IMR-90 (cell line): ENCODE data around the gene DDX20. TPM values are rescaled to one million over a fixed set of nuclear protein-coding genes. Genes with fewer than 3 reads are reported as not detected.

Source experiments
- ATAC-seq: fragments of 200-7000 bp; cut with Tn5 transposase; 2 replicates; pipeline ENCODE4 v1.9.1; 2020; ENCODE audit warnings: low read depth, mild to moderate bottlenecking, moderate library complexity
- BruUV-seq: library from RNA; stranded (reverse); fragments of 400-500 nt; replicated peaks from 2 replicates; lab custom pipeline; 2021; lab: Mats Ljungman, UMichigan
- CTCF ChIA-PET: fragments of 300-600 bp; formaldehyde crosslinking; extraction: SDS; loops from one replicate; lab custom pipeline; 2021; ENCODE audit warnings: antibody characterized with exemption; lab: Yijun Ruan, JAX
- POLR2A ChIA-PET: fragments of 300-600 bp; sonication (Branson Sonifier 250); formaldehyde crosslinking; loops from one replicate; lab custom pipeline; 2022; ENCODE audit warnings: antibody characterized with exemption; ENCODE audit not compliant: unreplicated experiment; lab: Charles Lee
- DNase-seq: peaks from one replicate; pipeline ENCODE4 v3.0.0; 2013
- H2AFZ ChIP-seq: replicated peaks from 2 replicates; pipeline ENCODE3; 2013; ENCODE audit warnings: low read length, mild to moderate bottlenecking; ENCODE audit not compliant: poor library complexity
- H2AK5ac ChIP-seq: 2 replicates; pipeline ENCODE4 v1.6.1; 2013; ENCODE audit warnings: low read depth, low read length, inconsistent platforms
- H2AK9ac ChIP-seq: replicated peaks from 2 replicates; pipeline ENCODE3; 2013; ENCODE audit warnings: mild to moderate bottlenecking, low read depth, low read length, moderate library complexity; ENCODE audit not compliant: poor library complexity
- H2BK120ac ChIP-seq: 2 replicates; pipeline ENCODE4 v1.6.1; 2013; ENCODE audit warnings: low read depth, low read length, inconsistent platforms
- H2BK15ac ChIP-seq: 3 replicates; pipeline ENCODE4 v1.6.1; 2013; ENCODE audit warnings: low read depth, low read length, inconsistent platforms
- H2BK20ac ChIP-seq: 2 replicates; pipeline ENCODE4 v1.6.1; 2013; ENCODE audit warnings: low read depth, mild to moderate bottlenecking, inconsistent platforms, low read length, moderate library complexity
- H2BK5ac ChIP-seq: 2 replicates; pipeline ENCODE4 v1.6.1; 2013; ENCODE audit warnings: mild to moderate bottlenecking, low read depth, low read length, inconsistent platforms; ENCODE audit not compliant: poor library complexity, severe bottlenecking
- H3K14ac ChIP-seq: replicated peaks from 2 replicates; pipeline ENCODE4 v1.6.1; 2013; ENCODE audit warnings: low read depth, low read length, inconsistent platforms
- H3K18ac ChIP-seq: 2 replicates; pipeline ENCODE4 v1.6.1; 2013; ENCODE audit warnings: low read depth, low read length, control low read depth
- H3K23ac ChIP-seq: 2 replicates; pipeline ENCODE4 v1.6.1; 2013; ENCODE audit warnings: low read depth, low read length, inconsistent platforms
- H3K27ac ChIP-seq: 2 replicates; pipeline ENCODE4 v1.5.1; 2013; ENCODE audit warnings: mild to moderate bottlenecking, control low read depth, low read length; ENCODE audit not compliant: insufficient read depth
- H3K27me3 ChIP-seq: 2 replicates; pipeline ENCODE4 v1.6.1; 2013; ENCODE audit warnings: low read length; ENCODE audit not compliant: control insufficient read depth, insufficient read depth
- H3K36me3 ChIP-seq: 2 replicates; pipeline ENCODE4 v1.6.1; 2013; ENCODE audit warnings: low read length, mixed read lengths; ENCODE audit not compliant: control insufficient read depth, insufficient read depth
- H3K4ac ChIP-seq: 2 replicates; pipeline ENCODE4 v1.6.1; 2013; ENCODE audit warnings: low read depth, low read length, inconsistent platforms
- H3K4me1 ChIP-seq: 2 replicates; pipeline ENCODE4 v1.6.1; 2013; ENCODE audit warnings: low read length, mixed read lengths; ENCODE audit not compliant: control insufficient read depth, insufficient read depth
- H3K4me2 ChIP-seq: 2 replicates; pipeline ENCODE4 v1.6.1; 2013; ENCODE audit warnings: low read depth, mild to moderate bottlenecking, control low read depth, low read length, moderate library complexity
- H3K4me3 ChIP-seq: 2 replicates; pipeline ENCODE4 v1.5.1; 2013; ENCODE audit warnings: low read depth, mild to moderate bottlenecking, control low read depth, low read length, moderate library complexity; ENCODE audit not compliant: insufficient read depth
- H3K56ac ChIP-seq: 2 replicates; pipeline ENCODE4 v1.6.1; 2013; ENCODE audit warnings: low read length, inconsistent platforms; ENCODE audit not compliant: insufficient read depth; ENCODE audit errors: extremely low read depth
- H3K79me1 ChIP-seq, 2 experiments: 2 replicates each; pipeline ENCODE4 v1.6.1; 2013; ENCODE audit warnings: low read length in 2 of 2, inconsistent platforms in 1 of 2, low read depth in 1 of 2
- H3K9ac ChIP-seq: 2 replicates; pipeline ENCODE4 v1.6.1; 2013; ENCODE audit warnings: low read depth, low read length, control low read depth
- H3K9me1 ChIP-seq: 2 replicates; pipeline ENCODE4 v1.6.1; 2013; ENCODE audit warnings: low read length, inconsistent platforms; ENCODE audit not compliant: insufficient read depth
- H3K9me3 ChIP-seq: 2 replicates; pipeline ENCODE4 v1.6.1; 2013; ENCODE audit warnings: low read length; ENCODE audit not compliant: control insufficient read depth, insufficient read depth
- H4K20me1 ChIP-seq: 2 replicates; pipeline ENCODE4 v1.6.1; 2013; ENCODE audit warnings: low read length, inconsistent platforms; ENCODE audit not compliant: insufficient read depth
- H4K5ac ChIP-seq: 2 replicates; pipeline ENCODE4 v1.6.1; 2013; ENCODE audit warnings: mild to moderate bottlenecking, low read depth, low read length, control low read depth
- H4K8ac ChIP-seq, 2 experiments: 2 replicates each; pipeline ENCODE4 v1.6.1; 2013; ENCODE audit warnings: low read depth in 2 of 2, low read length in 2 of 2, control low read depth in 1 of 2, inconsistent platforms in 1 of 2
- H4K91ac ChIP-seq: 2 replicates; pipeline ENCODE4 v1.6.1; 2013; ENCODE audit warnings: low read depth, low read length, inconsistent platforms; ENCODE audit not compliant: insufficient read depth
- BHLHE40 ChIP-seq: fragments of 150-350 bp; IDR thresholded peaks from 2 replicates; pipeline ENCODE4 v1.6.1; 2016; ENCODE audit warnings: mild to moderate bottlenecking, low read depth, low read length
- CEBPB ChIP-seq: IDR thresholded peaks from 2 replicates; pipeline ENCODE4 v1.6.1; 2012; ENCODE audit warnings: low read depth, low read length, improper control_type of control experiment
- CHD1 ChIP-seq: IDR thresholded peaks from 2 replicates; pipeline ENCODE4 v1.6.1; 2012; ENCODE audit warnings: low read depth, low read length, improper control_type of control experiment
- FOS ChIP-seq: fragments of 150-350 bp; IDR thresholded peaks from 2 replicates; pipeline ENCODE4 v1.6.1; 2016; ENCODE audit warnings: low read depth, low read length
- MAFK ChIP-seq: IDR thresholded peaks from 2 replicates; pipeline ENCODE4 v1.6.1; 2012; ENCODE audit warnings: low read depth, low read length, improper control_type of control experiment
- MAZ ChIP-seq: IDR thresholded peaks from 2 replicates; pipeline ENCODE4 v1.6.1; 2012; ENCODE audit warnings: low read depth, mild to moderate bottlenecking, low read length, improper control_type of control experiment, moderate library complexity, borderline replicate concordance
- MXI1 ChIP-seq: IDR thresholded peaks from 2 replicates; pipeline ENCODE4 v1.6.1; 2012; ENCODE audit warnings: low read depth, mild to moderate bottlenecking, low read length, moderate library complexity, borderline replicate concordance
- NFE2L2 ChIP-seq: fragments of 150-350 bp; IDR thresholded peaks from 2 replicates; pipeline ENCODE4 v1.6.1; 2016; ENCODE audit warnings: low read depth, mild to moderate bottlenecking, low read length
- POLR2A ChIP-seq: IDR thresholded peaks from 2 replicates; pipeline ENCODE4 v1.6.1; 2012; ENCODE audit warnings: mild to moderate bottlenecking, low read depth, low read length
- RAD21 ChIP-seq: IDR thresholded peaks from 2 replicates; pipeline ENCODE4 v1.6.1; 2012; ENCODE audit warnings: low read length, improper control_type of control experiment
- SMC3 ChIP-seq: fragments of 150-350 bp; IDR thresholded peaks from 2 replicates; pipeline ENCODE4 v1.6.1; 2016; ENCODE audit warnings: low read depth, mild to moderate bottlenecking, antibody characterized with exemption, low read length, moderate library complexity
- WGBS, 2 experiments: methylation state at CpG; one replicate each; pipeline versions ENCODE4 v1.1.5 to v1.1.7; 2013; ENCODE audit warnings: missing lambda C conversion rate in 2 of 2; ENCODE audit not compliant: insufficient read length in 1 of 2; ENCODE audit errors: extremely low coverage in 2 of 2; 5-methylcytosine and 5-hydroxymethylcytosine counted together
- dilution Hi-C: fragments of 300-500 bp; cut with HindIII; formaldehyde crosslinking; loops from one replicate; pipeline ENCODE4 v1.14.3; 2018; ENCODE audit warnings: low sequenced_read_pairs; ENCODE audit not compliant: unreplicated experiment
- in situ Hi-C: fragments of 300-500 bp; cut with MboI; formaldehyde crosslinking; loops from 3 replicates; pipeline ENCODE4 v1.14.3; 2019; ENCODE audit warnings: low sequenced_read_pairs, inconsistent platforms, mixed read lengths
- intact Hi-C: fragments of 100-400 bp; cut with micrococcal nuclease; formaldehyde crosslinking; loops from 2 replicates; pipeline ENCODE4 v1.10.0; 2022
- polyA plus RNA-seq, 3 experiments: library from polyadenylated mRNA; depleted of rRNA; stranded (reverse); fragments of >200 nt; gene quantifications; 2 replicates each; pipeline ENCODE4 v1.2.3, GENCODE V29; 2012; ENCODE audit warnings: low replicate concordance in 1 of 3
- total RNA-seq: library from RNA; depleted of rRNA; stranded (reverse); fragments of >200 nt; gene quantifications from 2 replicates; pipeline ENCODE4 v1.2.3, GENCODE V29; 2012
- TF ChIP-seq, protein P1 (sequence below): fragments of 150-350 bp; IDR thresholded peaks from 2 replicates; pipeline ENCODE4 v1.6.1; 2017; ENCODE audit warnings: mild to moderate bottlenecking, antibody characterized with exemption, low read length, low read depth

The DDX20 gene
- total and polyA plus RNA-seq, 2 of the 4 experiments (the other 2 are of a cell fraction), result 5.7 to 10.9 TPM

DNA sequence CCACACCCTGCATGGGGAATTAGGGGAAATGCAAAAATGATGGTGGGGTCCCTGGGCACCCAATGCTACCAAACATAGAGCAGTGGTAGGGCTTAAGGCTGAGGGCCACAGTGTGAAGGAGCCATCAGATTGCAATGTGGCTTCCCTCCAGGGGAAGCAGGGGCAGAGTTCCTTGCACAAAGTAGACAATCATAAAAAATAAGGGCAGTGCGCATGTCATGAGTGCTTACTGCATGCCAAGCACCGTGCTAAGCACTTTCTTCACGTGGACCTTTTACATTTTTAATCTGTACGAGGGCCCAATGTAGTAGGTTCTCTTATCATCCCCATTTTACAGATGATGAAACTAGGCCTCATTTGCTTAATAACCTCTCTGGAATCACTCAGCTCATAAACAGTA, 56.6 kb downstream of the DDX20 start:
- CTCF ChIA-PET, result no interaction called here
- in situ Hi-C loops, result no loop called here
- H4K5ac ChIP-seq, result no peak overlapping the region

More for the DNA sequence above, 56.6 kb downstream of the DDX20 start:
- H3K9me1 ChIP-seq, result no peaks in the 10 kb centered on the region
- POLR2A ChIA-PET, result no interaction called here
- H4K91ac ChIP-seq, result no peak overlapping the region
- no peak overlapping the region for H2BK20ac ChIP-seq
- no peak overlapping the region for H2BK15ac ChIP-seq
- no CpG with 5 or more reads among the region's 4 CpGs for WGBS, 2 experiments
- no peaks in the 10 kb centered on the region for H3K9me3 ChIP-seq
- H3K14ac ChIP-seq, result no peak overlapping the region
- no TSS peak for BruUV-seq
- intact Hi-C loops, result no loop called here
- no peak overlapping the region for H2BK120ac ChIP-seq
- H2AK9ac ChIP-seq, result no peak overlapping the region
- H3K36me3 ChIP-seq, result no peaks in the 10 kb centered on the region
- no peak for DNase-seq
- H2AK5ac ChIP-seq, result no peak overlapping the region
- no peak overlapping the region for H4K8ac ChIP-seq
- no peak for ATAC-seq
- H3K4ac ChIP-seq, result no peak overlapping the region
- no peak overlapping the region for H3K4me3 ChIP-seq
- peaks cover 18% of the 10 kb centered on the region for H3K27me3 ChIP-seq
- H3K23ac ChIP-seq, result no peak overlapping the region
- H3K18ac ChIP-seq, result no peak overlapping the region
- no peak overlapping the region for H3K56ac ChIP-seq
- dilution Hi-C loops, result no loop called here
- H2AFZ ChIP-seq, result no peak overlapping the region
- H2BK5ac ChIP-seq, result no peak overlapping the region
- no peaks in the 10 kb centered on the region for H3K4me1 ChIP-seq
- H3K79me1 ChIP-seq, result no peaks in the 10 kb centered on the region
- H4K20me1 ChIP-seq, result no peaks in the 10 kb centered on the region
- TF ChIP-seq NFE2L2, result no peak
- no peak for TF ChIP-seq CHD1
- no peak for TF ChIP-seq POLR2A
- TF ChIP-seq SMC3, result no peak
- TF ChIP-seq CEBPB, result no peak
- TF ChIP-seq, protein P1, sequence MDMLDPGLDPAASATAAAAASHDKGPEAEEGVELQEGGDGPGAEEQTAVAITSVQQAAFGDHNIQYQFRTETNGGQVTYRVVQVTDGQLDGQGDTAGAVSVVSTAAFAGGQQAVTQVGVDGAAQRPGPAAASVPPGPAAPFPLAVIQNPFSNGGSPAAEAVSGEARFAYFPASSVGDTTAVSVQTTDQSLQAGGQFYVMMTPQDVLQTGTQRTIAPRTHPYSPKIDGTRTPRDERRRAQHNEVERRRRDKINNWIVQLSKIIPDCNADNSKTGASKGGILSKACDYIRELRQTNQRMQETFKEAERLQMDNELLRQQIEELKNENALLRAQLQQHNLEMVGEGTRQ, result no peak
- TF ChIP-seq RAD21, result no peak
- TF ChIP-seq MAFK, result no peak
- no peak for TF ChIP-seq MAZ
- TF ChIP-seq BHLHE40, result no peak
- TF ChIP-seq MXI1, result no peak
- TF ChIP-seq FOS, result no peak
- no peak overlapping the region for H3K4me2 ChIP-seq
- no peak overlapping the region for H3K9ac ChIP-seq
- no peak overlapping the region for H3K27ac ChIP-seq
